H9 (cell line): ENCODE measurements around the gene GLT8D1. TPM values are rescaled to one million over a fixed set of nuclear protein-coding genes. Genes with fewer than 3 reads are reported as not detected.

Experiments
- DNase-seq: peaks from one replicate; pipeline ENCODE4 v3.0.0-alpha.2; 2017
- H2AFZ ChIP-seq: one replicate; pipeline ENCODE4 v1.6.1; 2013; ENCODE audit warnings: mild to moderate bottlenecking, low read length, control low read depth, moderate library complexity
- H2AK5ac ChIP-seq: 2 replicates; pipeline ENCODE4 v1.6.1; 2013; ENCODE audit warnings: low read length, control low read depth, mixed read lengths; ENCODE audit not compliant: insufficient read length
- H2BK120ac ChIP-seq: one replicate; pipeline ENCODE4 v1.6.1; 2013; ENCODE audit warnings: low read depth, mild to moderate bottlenecking, low read length, control low read depth, inconsistent platforms; ENCODE audit not compliant: poor library complexity, severe bottlenecking
- H2BK12ac ChIP-seq: 2 replicates; pipeline ENCODE4 v1.6.1; 2013; ENCODE audit warnings: low read length, control low read depth, mixed read lengths, low read depth; ENCODE audit not compliant: insufficient read length
- H2BK15ac ChIP-seq: 2 replicates; pipeline ENCODE4 v1.6.1; 2013; ENCODE audit warnings: low read depth, low read length, control low read depth
- H2BK20ac ChIP-seq: one replicate; pipeline ENCODE4 v1.6.1; 2013; ENCODE audit warnings: low read depth, mild to moderate bottlenecking, low read length, control low read depth, inconsistent platforms; ENCODE audit not compliant: poor library complexity, severe bottlenecking
- H2BK5ac ChIP-seq: 2 replicates; pipeline ENCODE4 v1.6.1; 2013; ENCODE audit warnings: low read length, control low read depth, mixed read lengths; ENCODE audit not compliant: insufficient read length
- H3K14ac ChIP-seq: 2 replicates; pipeline ENCODE4 v1.6.1; 2013; ENCODE audit warnings: low read length, control low read depth; ENCODE audit not compliant: insufficient read depth
- H3K18ac ChIP-seq: 2 replicates; pipeline ENCODE4 v1.6.1; 2013; ENCODE audit warnings: low read depth, mild to moderate bottlenecking, mixed read lengths, low read length, control low read depth; ENCODE audit not compliant: insufficient read length
- H3K23ac ChIP-seq: 2 replicates; pipeline ENCODE4 v1.6.1; 2013; ENCODE audit warnings: low read length, control low read depth, mixed read lengths, low read depth; ENCODE audit not compliant: insufficient read length
- H3K23me2 ChIP-seq: 2 replicates; pipeline ENCODE4 v1.6.1; 2013; ENCODE audit warnings: low read depth, mild to moderate bottlenecking, mixed read lengths, low read length, control low read depth; ENCODE audit not compliant: insufficient read length, poor library complexity, severe bottlenecking
- H3K27ac ChIP-seq: 2 replicates; pipeline ENCODE4 v1.5.1; 2013; ENCODE audit warnings: low read length, control low read depth, mixed read lengths, low read depth; ENCODE audit not compliant: insufficient read length
- H3K27me3 ChIP-seq: 2 replicates; pipeline ENCODE4 v1.6.1; 2013; ENCODE audit warnings: low read length, control low read depth, inconsistent platforms; ENCODE audit not compliant: insufficient read depth
- H3K4ac ChIP-seq: 2 replicates; pipeline ENCODE4 v1.6.1; 2013; ENCODE audit warnings: low read depth, mild to moderate bottlenecking, control low read depth, inconsistent platforms, low read length, moderate library complexity
- H3K4me1 ChIP-seq: 2 replicates; pipeline ENCODE4 v1.6.1; 2013; ENCODE audit warnings: low read length, control low read depth, inconsistent platforms; ENCODE audit not compliant: insufficient read depth
- H3K4me2 ChIP-seq: 2 replicates; pipeline ENCODE4 v1.6.1; 2013; ENCODE audit warnings: low read length, control low read depth, mixed read lengths; ENCODE audit not compliant: insufficient read length, insufficient read depth
- H3K56ac ChIP-seq: 2 replicates; pipeline ENCODE4 v1.6.1; 2013; ENCODE audit warnings: low read depth, mild to moderate bottlenecking, mixed read lengths, low read length, control low read depth; ENCODE audit not compliant: insufficient read length
- H3K79me1 ChIP-seq: 2 replicates; pipeline ENCODE4 v1.6.1; 2013; ENCODE audit warnings: low read depth, mild to moderate bottlenecking, moderate library complexity, low read length, control low read depth, inconsistent platforms; ENCODE audit not compliant: insufficient read depth, poor library complexity, severe bottlenecking
- H3K79me2 ChIP-seq: 2 replicates; pipeline ENCODE4 v1.6.1; 2013; ENCODE audit warnings: low read length, control low read depth, inconsistent platforms; ENCODE audit not compliant: insufficient read depth
- H3K9ac ChIP-seq: 2 replicates; pipeline ENCODE4 v1.6.1; 2013; ENCODE audit warnings: low read length, control low read depth, mixed read lengths; ENCODE audit not compliant: insufficient read length; ENCODE audit errors: extremely low read depth
- H3K9me3 ChIP-seq: one replicate; pipeline ENCODE4 v1.6.1; 2013; ENCODE audit warnings: low read depth, low read length, inconsistent platforms; ENCODE audit not compliant: control insufficient read depth
- H3T11ph ChIP-seq: one replicate; pipeline ENCODE4 v1.6.1; 2013; ENCODE audit warnings: mild to moderate bottlenecking, low read length, control low read depth, inconsistent platforms
- H4K20me1 ChIP-seq: one replicate; pipeline ENCODE4 v1.6.1; 2013; ENCODE audit not compliant: control insufficient read depth, insufficient read length, insufficient read depth
- H4K5ac ChIP-seq: 2 replicates; pipeline ENCODE4 v1.6.1; 2013; ENCODE audit warnings: low read depth, mild to moderate bottlenecking, mixed read lengths, low read length, control low read depth; ENCODE audit not compliant: insufficient read length
- H4K8ac ChIP-seq: replicated peaks from 2 replicates; pipeline ENCODE4 v1.6.1; 2013; ENCODE audit warnings: low read length, control low read depth, mixed read lengths, low read depth; ENCODE audit not compliant: insufficient read length
- H4K91ac ChIP-seq: 2 replicates; pipeline ENCODE4 v1.6.1; 2013; ENCODE audit warnings: low read depth, mild to moderate bottlenecking, moderate library complexity, mixed read lengths, low read length, control low read depth; ENCODE audit not compliant: insufficient read length
- H3K27ac Mint-ChIP-seq, 3 experiments: 2 replicates in 2 of 3; 3 replicates in 1 of 3; pipeline ENCODE4 v1.8.0; 2020 to 2021; ENCODE audit warnings: mixed read lengths in 3 of 3, mild to moderate bottlenecking in 1 of 3, moderate library complexity in 1 of 3
- H3K27me3 Mint-ChIP-seq: 2 replicates; pipeline ENCODE4 v1.8.0; 2021; ENCODE audit warnings: low read depth, mild to moderate bottlenecking, moderate library complexity, mixed read lengths
- H3K36me3 Mint-ChIP-seq, 3 experiments: 2 replicates in 2 of 3; 3 replicates in 1 of 3; pipeline ENCODE4 v1.8.0; 2020 to 2021; ENCODE audit warnings: low read depth in 3 of 3, mixed read lengths in 3 of 3; ENCODE audit not compliant: insufficient read depth in 1 of 3
- H3K4me1 Mint-ChIP-seq, 2 experiments: 2 replicates each; pipeline ENCODE4 v1.8.0; 2020; ENCODE audit warnings: mixed read lengths in 2 of 2
- H3K4me3 Mint-ChIP-seq, 2 experiments: 2 replicates in 1 of 2; 3 replicates in 1 of 2; pipeline ENCODE4 v1.8.0; 2020 to 2021; ENCODE audit warnings: mild to moderate bottlenecking in 2 of 2, mixed read lengths in 2 of 2, moderate library complexity in 1 of 2
- H3K9me3 Mint-ChIP-seq, 2 experiments: 2 replicates in 1 of 2; 3 replicates in 1 of 2; pipeline ENCODE4 v1.8.0; 2020; ENCODE audit warnings: mild to moderate bottlenecking in 2 of 2, mixed read lengths in 2 of 2, moderate library complexity in 1 of 2
- CTCF ChIP-seq: fragments of 200-600 bp; sonication (generic); conservative IDR thresholded peaks from 3 replicates; pipeline ENCODE4 v1.8.0; 2021; ENCODE audit warnings: antibody characterized with exemption, mild to moderate bottlenecking
- WGBS: extraction: QIAGEN DNeasy Blood & Tissue Kit; methylation state at CpG from one replicate; pipeline ENCODE4 v1.1.7; 2013; ENCODE audit warnings: missing lambda C conversion rate, low lambda C conversion rate, mixed read lengths; ENCODE audit not compliant: insufficient read length; ENCODE audit errors: extremely low coverage; 5-methylcytosine and 5-hydroxymethylcytosine counted together
- total RNA-seq: library from RNA; stranded (reverse); gene quantifications from 2 replicates; pipeline ENCODE4 v1.2.1, GENCODE V29; 2021

GLT8D1 gene
- total RNA-seq, 1 experiment from 2014 or later: 39.3 TPM

GRCh38 chr3:52754373-52754772, 48.8 kb upstream of the GLT8D1 start:
- H2BK12ac ChIP-seq: no peak overlapping the region
- no peaks in the 10 kb centered on the region for H3K9me3 ChIP-seq
- H2AFZ ChIP-seq: no peak overlapping the region
- H3K27me3 Mint-ChIP-seq: no peaks in the 10 kb centered on the region
- no peak overlapping the region for H3K27ac Mint-ChIP-seq
- H3K9ac ChIP-seq: no peak overlapping the region
- no peaks in the 10 kb centered on the region for H3K4me1 Mint-ChIP-seq
- no peak overlapping the region for H3K4me2 ChIP-seq
- H3K79me2 ChIP-seq: no peaks in the 10 kb centered on the region
- peaks cover 25 to 66% (median 58%) of the 10 kb centered on the region in 3 experiments; a peak in 6 of 7 replicates for H3K36me3 Mint-ChIP-seq
- no peaks in the 10 kb centered on the region for H3K27me3 ChIP-seq
- no peak overlapping the region for H2BK120ac ChIP-seq
- H3K56ac ChIP-seq: no peak overlapping the region
- no peak for TF ChIP-seq CTCF
- DNase-seq: no peak
- H3K18ac ChIP-seq: no peak overlapping the region
- no peak overlapping the region for H3K27ac ChIP-seq
- no peak overlapping the region for H3T11ph ChIP-seq
- H4K5ac ChIP-seq: no peak overlapping the region
- H2BK15ac ChIP-seq: no peak overlapping the region
- H3K4me1 ChIP-seq: no peaks in the 10 kb centered on the region
- H2AK5ac ChIP-seq: no peak overlapping the region
- H4K20me1 ChIP-seq: no peaks in the 10 kb centered on the region
- no peak overlapping the region for H3K4ac ChIP-seq
- no peaks in the 10 kb centered on the region for H3K79me1 ChIP-seq
- no peak overlapping the region for H4K8ac ChIP-seq
- no peak overlapping the region for H3K4me3 Mint-ChIP-seq
- H2BK20ac ChIP-seq: no peak overlapping the region
- H3K14ac ChIP-seq: no peak overlapping the region
- no peak overlapping the region for H2BK5ac ChIP-seq
- H4K91ac ChIP-seq: no peak overlapping the region
- H3K9me3 Mint-ChIP-seq: no peaks in the 10 kb centered on the region
- no CpG with 5 or more reads among the region's 4 CpGs for WGBS
- no peak overlapping the region for H3K23ac ChIP-seq
- H3K23me2 ChIP-seq: no peaks in the 10 kb centered on the region
